Stimulated activated CD8-positive, alpha-beta memory T cell treated with anti-CD3 and anti-CD28 coated beads, Interleukin-2, amount 100 ng/mL, for 1 hour (primary cell): ENCODE measurements around the gene USP22.

ENCODE experiments used
- DNase-seq, 2 donors: peaks; one replicate each; pipeline ENCODE4 v3.0.0-alpha.2; 2020; ENCODE audit warnings: low read depth in 2 of 2

Gene USP22

DNA sequence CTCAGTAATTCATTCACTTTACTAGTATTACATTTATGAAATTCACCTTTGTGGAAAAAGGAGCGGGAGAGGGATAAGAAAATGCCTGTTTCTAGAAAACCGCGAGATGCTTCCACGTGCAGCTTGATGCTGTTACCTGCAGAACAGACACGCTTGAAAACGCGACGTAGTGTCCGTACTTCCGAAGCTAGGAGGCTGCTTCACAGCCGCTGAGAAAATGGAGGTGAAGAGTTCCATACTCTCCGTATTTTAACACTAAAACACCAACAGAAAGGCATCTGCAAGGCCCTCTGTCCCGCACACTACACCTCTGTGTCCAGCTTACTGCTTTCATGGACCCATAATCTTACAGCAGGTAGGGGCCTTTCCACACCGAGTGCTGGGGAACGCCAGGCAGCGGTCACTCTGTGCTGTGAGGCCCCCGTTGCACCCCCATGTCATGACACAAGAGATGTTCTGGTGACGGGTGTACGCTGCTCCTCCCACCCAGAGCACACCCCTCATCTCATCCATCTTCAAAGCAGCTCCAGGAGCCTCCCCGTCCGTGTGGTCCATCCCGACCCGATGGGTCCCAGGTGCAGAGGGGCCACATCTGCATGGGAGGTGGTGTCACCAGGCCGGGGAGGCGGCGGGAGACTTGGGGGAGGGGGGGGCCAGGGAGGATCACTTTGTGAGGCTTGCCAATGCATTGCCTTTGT, 40.4 kb downstream of the USP22 start:
- no peak for DNase-seq

- no peak for DNase-seq
These were observed 41.0 kb downstream of the USP22 start for GRCh38 chr17:21001813-21002221.

GRCh38 chr17:21001111-21001812, 41.5 kb downstream of the USP22 start:
- no peak for DNase-seq

DNA sequence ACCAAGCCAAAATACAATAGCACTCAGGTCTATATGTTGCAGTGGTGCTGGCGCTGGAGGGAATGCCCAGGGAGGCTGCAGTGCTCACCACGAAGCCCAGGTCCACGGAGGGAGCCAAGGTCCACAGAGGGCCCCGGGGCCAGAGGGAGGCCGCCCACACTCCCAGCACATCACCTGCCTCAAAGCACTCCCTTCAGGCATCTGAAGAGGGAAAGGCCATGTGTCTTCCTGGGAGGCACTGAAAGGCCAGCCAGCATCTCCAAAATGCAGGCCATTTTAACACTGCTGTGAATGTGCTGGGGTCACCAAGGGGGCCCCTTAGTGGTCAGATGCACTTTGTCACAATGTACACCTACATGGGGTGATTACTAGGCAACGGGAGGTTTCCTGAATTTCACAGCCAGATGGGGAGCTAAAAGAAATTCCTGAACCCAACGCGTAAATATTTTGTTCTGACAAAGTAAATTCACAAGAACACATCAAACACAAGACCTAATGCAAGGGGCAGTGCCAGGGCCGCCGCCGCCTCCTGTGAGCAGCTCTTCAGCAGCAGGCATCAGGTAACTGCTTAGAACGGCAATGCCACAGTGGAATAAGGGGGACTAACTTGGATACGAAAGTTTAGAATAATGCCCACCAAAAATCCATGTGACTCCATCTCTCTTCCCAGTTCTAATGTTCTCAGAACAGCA, 42.8 kb downstream of the USP22 start:
- no peak for DNase-seq

DNA sequence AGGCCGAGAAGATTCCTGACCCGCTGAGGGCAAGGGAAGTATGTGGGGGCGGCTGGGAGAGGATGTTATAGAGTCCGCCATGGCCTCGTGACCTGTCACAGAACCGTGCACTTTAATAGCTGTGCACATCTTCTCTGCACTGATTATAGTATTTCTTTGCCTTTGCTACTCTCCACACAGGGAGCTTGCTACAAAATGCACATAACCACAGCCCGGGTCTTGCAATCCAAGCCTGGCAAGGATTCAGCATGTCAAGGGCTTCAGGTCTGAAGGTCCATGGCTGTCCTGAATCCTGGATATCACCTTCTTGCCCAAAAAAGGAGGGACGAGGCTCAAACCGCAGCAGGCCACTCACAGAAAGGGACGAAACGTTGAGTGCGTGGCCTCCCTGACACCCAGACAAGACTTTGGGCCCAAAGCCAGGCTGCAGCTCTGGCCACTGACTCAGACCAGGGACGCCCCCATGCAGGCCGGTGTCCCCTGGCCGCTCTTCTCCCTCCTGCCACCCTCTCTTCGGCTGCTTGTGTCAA, 43.7 kb downstream of the USP22 start:
- DNase-seq: no peak

DNA sequence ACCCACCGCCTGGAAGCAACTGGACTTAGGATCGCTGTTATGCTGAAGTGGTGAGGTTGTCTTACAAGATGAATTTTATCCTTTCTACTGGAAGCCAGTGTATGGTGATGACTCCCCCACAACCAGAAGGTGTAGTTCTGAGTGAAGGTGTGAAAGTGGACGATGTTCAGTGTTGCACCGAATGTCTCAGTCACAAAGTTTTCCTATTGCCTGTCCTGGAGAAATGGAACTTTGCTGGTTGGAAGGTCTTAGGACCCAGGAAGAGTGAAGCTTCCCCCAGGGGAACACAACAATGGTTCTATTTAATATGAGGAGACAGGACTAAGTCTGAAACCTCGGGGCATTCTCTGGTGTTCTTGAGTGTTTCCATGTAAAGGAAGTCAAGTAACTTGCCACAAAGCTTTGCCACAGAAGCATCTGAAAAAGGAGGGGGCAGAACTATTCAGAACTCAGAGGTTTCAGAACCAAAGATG, 44.2 kb downstream of the USP22 start:
- DNase-seq: no peak

GRCh38 chr17:20997711-20998570, 44.9 kb downstream of the USP22 start:
- DNase-seq: no peak

DNA sequence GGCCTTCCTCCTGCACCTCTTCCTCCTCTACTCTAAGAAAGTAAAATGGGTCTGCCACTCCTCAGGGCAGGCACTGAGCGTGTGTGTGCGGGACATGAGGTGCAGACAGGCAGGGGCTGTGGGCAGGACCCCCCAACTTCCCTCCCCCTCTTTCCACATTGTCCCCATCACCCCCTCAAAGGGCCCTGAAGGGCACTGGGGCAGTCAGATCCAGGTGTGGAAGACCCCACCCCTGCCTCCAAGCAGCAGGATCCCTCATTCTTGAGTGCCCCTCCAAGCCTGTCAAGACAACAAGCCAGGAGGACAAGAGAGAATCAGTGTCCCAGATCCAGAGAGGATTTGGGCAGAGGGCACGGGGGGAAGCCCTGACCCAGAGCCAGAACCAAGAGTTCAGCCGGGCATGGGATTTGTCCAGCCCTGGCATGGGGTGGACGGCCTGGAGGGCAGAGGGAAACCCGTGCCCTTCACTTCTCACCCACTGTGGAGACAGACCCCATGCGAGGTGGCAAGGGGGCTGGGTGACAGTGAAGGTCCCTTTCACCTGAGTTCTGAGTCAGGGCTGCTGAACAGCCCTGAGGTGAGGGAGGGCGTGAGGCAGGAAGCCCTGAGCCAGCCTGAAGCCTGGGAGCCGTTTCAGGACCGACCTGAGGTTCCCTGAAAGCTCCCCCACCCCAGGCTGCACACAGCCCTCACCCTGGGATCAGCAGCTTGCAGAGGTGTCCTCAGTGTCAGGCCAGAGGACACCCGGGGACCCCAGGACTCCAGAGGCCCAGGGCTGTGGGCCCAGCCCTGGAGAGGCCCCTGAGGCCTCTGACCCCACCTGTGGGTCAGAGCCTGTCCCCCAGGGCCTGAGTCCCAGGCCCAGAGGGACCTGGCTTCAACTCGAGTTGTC, 45.8 kb downstream of the USP22 start:
- DNase-seq: no peak

GRCh38 chr17:20995873-20996723, 46.7 kb downstream of the USP22 start:
- DNase-seq: no peak

DNA sequence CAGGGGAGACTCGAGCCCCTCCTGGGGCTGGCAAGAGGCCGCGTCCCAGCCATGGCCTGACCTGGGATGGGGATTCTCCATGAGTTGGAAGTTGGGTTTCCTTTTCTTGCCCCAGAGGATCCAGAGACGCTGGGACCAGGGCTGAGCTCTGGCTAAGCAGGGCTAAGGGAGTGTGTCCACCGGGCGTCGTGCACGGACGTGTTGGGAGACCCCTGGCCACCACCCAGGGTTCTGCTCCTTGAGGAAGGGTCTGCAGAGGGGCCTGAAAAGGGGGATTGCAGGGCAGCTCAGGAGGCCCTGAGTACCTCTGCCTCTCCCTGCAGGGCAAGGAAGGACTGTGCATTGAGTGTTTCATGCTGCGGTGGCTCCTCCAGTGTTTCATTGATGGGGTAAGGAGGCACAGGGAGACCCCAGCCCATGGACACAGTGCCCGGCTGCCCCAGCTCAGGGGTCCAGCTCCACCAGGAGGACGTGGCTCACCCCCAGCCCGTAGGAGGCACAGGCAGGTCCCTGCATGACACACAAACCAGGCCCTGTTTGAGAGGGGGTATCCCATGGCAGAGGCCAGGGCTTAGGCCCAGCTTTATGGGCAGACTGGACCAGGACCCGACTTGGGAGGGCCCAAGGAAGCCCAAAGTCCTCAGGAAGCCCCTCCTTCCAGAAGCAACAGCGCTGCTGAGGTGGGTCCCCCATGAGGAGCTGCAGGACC, 47.5 kb downstream of the USP22 start:
- no peak for DNase-seq

GRCh38 chr17:20994779-20995149, 48.0 kb downstream of the USP22 start:
- no peak for DNase-seq

DNA sequence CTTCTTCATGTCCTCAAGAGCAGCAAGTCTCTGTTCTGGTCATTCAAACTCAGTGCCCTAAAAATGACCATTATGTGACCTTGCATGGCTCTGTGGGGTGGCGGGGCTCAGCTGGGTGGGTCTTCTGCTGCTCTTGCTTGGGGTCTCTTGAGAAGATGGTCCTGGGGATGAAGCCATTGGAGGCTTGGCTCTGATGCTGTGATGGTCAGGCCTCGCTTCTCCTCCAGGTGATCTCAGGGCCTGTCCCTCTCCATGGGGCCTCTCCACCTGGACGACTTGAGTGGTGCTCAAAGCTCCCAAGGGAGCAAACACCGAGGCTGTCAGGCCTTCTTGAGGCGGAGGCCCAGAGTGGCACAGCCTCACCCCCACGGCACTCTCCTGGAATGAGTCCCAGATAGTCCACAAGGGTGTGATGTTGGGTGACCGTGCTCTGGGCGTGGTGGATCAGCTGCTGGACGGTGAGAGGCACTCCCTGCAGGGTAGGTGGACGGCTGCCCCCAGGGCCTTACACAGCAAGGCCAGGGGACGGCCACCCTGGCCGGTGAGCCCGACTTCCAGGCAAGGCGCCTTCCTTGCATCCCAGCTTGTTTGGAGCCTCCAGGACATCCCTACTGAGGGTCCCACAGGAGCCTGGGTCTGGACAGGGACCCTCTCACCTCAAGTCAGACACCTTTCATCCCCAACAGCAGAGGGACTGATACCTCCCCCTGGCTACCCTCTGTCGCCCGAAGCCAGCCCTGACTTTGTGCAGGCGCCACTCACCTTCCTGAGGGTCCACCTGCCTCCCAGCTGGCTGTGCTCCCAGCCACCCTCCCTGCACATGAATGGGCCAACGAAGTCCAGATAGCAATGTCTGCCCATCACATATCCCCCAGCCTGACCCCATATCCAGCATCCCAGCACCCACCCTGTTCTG, 48.7 kb downstream of the USP22 start:
- DNase-seq: no peak

- DNase-seq: peak; percentile 17 to 27
These were observed 49.6 kb downstream of the USP22 start for GRCh38 chr17:20992987-20993862.

- DNase-seq: no peak
These were observed 50.4 kb downstream of the USP22 start for GRCh38 chr17:20992416-20992815.

DNA sequence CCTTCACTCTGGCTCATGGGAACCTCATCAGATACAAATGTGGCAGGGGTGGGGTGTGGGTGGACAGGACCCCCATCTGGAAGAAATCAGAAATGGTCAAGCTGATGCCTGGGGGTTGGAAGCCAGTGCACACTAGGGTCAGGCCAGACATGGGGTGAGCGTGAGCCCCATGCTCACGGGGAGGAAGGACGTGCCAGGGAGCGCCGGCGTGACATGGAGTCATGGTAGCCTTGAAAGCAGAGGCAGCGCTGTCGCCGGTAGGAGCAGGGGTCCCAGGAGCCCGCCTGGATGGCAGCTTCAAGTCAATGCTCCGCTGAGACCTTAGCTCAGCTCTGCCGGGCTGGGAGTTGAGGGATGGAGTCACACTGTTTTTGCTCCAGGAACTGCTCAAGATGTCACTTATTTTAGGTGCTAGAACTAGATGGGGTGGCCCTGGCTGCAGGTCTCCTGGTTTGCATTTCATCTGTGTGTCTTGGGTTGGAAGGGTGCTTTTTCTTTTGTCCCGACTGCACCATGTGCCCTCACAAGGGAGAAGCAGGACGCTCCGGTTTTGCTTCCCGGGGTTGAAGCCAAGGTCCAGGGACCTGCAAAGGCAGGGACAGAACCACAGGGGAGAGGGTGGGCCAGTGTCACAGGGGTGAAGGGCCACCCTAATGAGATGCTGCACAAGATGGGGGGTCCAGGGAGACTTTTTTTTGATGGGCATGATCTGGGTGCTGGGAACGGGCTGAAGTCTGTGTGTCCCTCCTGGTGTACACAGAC, 51.4 kb downstream of the USP22 start:
- no peak for DNase-seq
